Progenitor cell of endocrine pancreas (in vitro differentiated cells): ENCODE measurements around the gene CETN1. TPM values are rescaled to one million over a fixed set of nuclear protein-coding genes. Genes with fewer than 3 reads are reported as not detected.

Experiments used
- DNase-seq: peaks from one replicate; pipeline ENCODE4 v3.0.0; 2021; ENCODE audit warnings: low spot score; ENCODE audit not compliant: unreplicated experiment
- H3K27ac Mint-ChIP-seq: 2 replicates; pipeline ENCODE4 v1.8.0; 2021; ENCODE audit warnings: mild to moderate bottlenecking, moderate library complexity, mixed read lengths
- H3K27me3 Mint-ChIP-seq: 2 replicates; pipeline ENCODE4 v1.8.0; 2021; ENCODE audit warnings: mixed read lengths
- H3K36me3 Mint-ChIP-seq: 2 replicates; pipeline ENCODE4 v1.8.0; 2022; ENCODE audit warnings: mixed read lengths; ENCODE audit not compliant: insufficient read depth
- H3K4me1 Mint-ChIP-seq: 2 replicates; pipeline ENCODE4 v1.8.0; 2021; ENCODE audit warnings: low read depth, mixed read lengths
- H3K4me3 Mint-ChIP-seq: 2 replicates; pipeline ENCODE4 v1.8.0; 2021; ENCODE audit warnings: low read depth, mild to moderate bottlenecking, moderate library complexity, mixed read lengths
- H3K9me3 Mint-ChIP-seq: 2 replicates; pipeline ENCODE4 v1.8.0; 2021; ENCODE audit warnings: low read depth, mixed read lengths
- CTCF ChIP-seq: fragments of 200-600 bp; sonication (generic); IDR thresholded peaks from one replicate; pipeline ENCODE4 v1.5.0; 2021; ENCODE audit warnings: antibody characterized with exemption, mild to moderate bottlenecking; ENCODE audit not compliant: unreplicated experiment
- total RNA-seq: library from RNA; stranded (reverse); gene quantifications from 2 replicates; pipeline ENCODE4 v1.2.1, GENCODE V29; 2021

CETN1 gene
- total RNA-seq, 1 donor from 2014 or later: not detected

- no peak overlapping the region for H3K27ac Mint-ChIP-seq
These were observed 30.2 kb upstream of the CETN1 start for GRCh38 chr18:549967-550366.

GRCh38 chr18:551404-552061 lies 28.6 kb upstream of the CETN1 start:
- Mint-ChIP-seq H3K4me1 (no peaks in the 10 kb centered on the region), H3K27me3 (no peaks in the 10 kb centered on the region), H3K9me3 (peaks cover 4% of the 10 kb centered on the region), H3K36me3 (no peaks in the 10 kb centered on the region), H3K4me3 (no peak overlapping the region), H3K27ac (no peak overlapping the region)
- TF ChIP-seq CTCF: no peak
- DNase-seq: no peak

More at GRCh38 chr18:549967-550366, 30.2 kb upstream of the CETN1 start:
- DNase-seq: no peak
- Mint-ChIP-seq H3K9me3 (peaks cover 4% of the 10 kb centered on the region), H3K4me3 (no peak overlapping the region), H3K36me3 (no peaks in the 10 kb centered on the region), H3K27me3 (no peaks in the 10 kb centered on the region), H3K4me1 (no peaks in the 10 kb centered on the region)
- TF ChIP-seq CTCF: no peak

- H3K4me3 Mint-ChIP-seq: no peak overlapping the region
- no peak for TF ChIP-seq CTCF
- DNase-seq: no peak
- H3K4me1 Mint-ChIP-seq: no peaks in the 10 kb centered on the region
- no peaks in the 10 kb centered on the region for H3K27me3 Mint-ChIP-seq
- H3K9me3 Mint-ChIP-seq: peaks cover 4% of the 10 kb centered on the region
- no peaks in the 10 kb centered on the region for H3K36me3 Mint-ChIP-seq
- no peak overlapping the region for H3K27ac Mint-ChIP-seq
These were observed 24.3 kb upstream of the CETN1 start for GRCh38 chr18:555705-556457.

- no peaks in the 10 kb centered on the region for H3K36me3 Mint-ChIP-seq
- H3K27me3 Mint-ChIP-seq: peaks cover 9% of the 10 kb centered on the region
- no peak overlapping the region for H3K4me3 Mint-ChIP-seq
- TF ChIP-seq CTCF: no peak
- H3K4me1 Mint-ChIP-seq: no peaks in the 10 kb centered on the region
- H3K27ac Mint-ChIP-seq: no peak overlapping the region
- DNase-seq: no peak
- peaks cover 4% of the 10 kb centered on the region for H3K9me3 Mint-ChIP-seq
These were observed 15.2 kb upstream of the CETN1 start for GRCh38 chr18:564708-565561.

- no peak for DNase-seq
- peaks cover 9% of the 10 kb centered on the region for H3K27me3 Mint-ChIP-seq
- TF ChIP-seq CTCF: no peak
- peak overlapping the region; percentile 63 for H3K27ac Mint-ChIP-seq
- H3K4me1 Mint-ChIP-seq: no peaks in the 10 kb centered on the region
- H3K4me3 Mint-ChIP-seq: no peak overlapping the region
- H3K36me3 Mint-ChIP-seq: no peaks in the 10 kb centered on the region
- H3K9me3 Mint-ChIP-seq: peaks cover 4% of the 10 kb centered on the region
These were observed 14.6 kb upstream of the CETN1 start for GRCh38 chr18:565562-566061.
